ENCODE measurements around the gene DNASE1L1.

GRCh38 chrX:154352466-154352865 lies 56.6 kb downstream of the DNASE1L1 start:
- no peak for TF ChIP-seq CTCF (IDR thresholded peaks at IDR 0.05)
- no peak for TF ChIP-seq POLR2AphosphoS5 (IDR thresholded peaks at IDR 0.05)
- no peak for TF ChIP-seq EP300 (IDR thresholded peaks at IDR 0.05)
- no peak for TF ChIP-seq POLR2A (IDR thresholded peaks at IDR 0.05)
